Ascending aorta (tissue), 2 donors: ENCODE results near the gene RALGAPA1. TPM values are rescaled to one million over a fixed set of nuclear protein-coding genes. Genes with fewer than 3 reads are reported as not detected.

ENCODE experiments used
- DNase-seq, 2 donors: peaks; one replicate each; pipeline ENCODE4 v3.0.0-alpha.2; 2019; ENCODE audit warnings: low spot score in 2 of 2
- H3K27ac ChIP-seq, 2 donors: fragments of 200-600 bp; sonication (generic); one replicate each; pipeline ENCODE4 v1.5.1; 2016 to 2017; ENCODE audit warnings: mild to moderate bottlenecking in 1 of 2
- H3K27me3 ChIP-seq: fragments of 200-600 bp; sonication (generic); one replicate; pipeline ENCODE4 v1.5.1; 2017
- H3K36me3 ChIP-seq, 2 donors: fragments of 200-600 bp; sonication (generic); one replicate each; pipeline ENCODE4 v1.5.1; 2016
- H3K4me1 ChIP-seq, 2 donors: fragments of 200-600 bp; sonication (generic); one replicate each; pipeline ENCODE4 v1.5.1; 2016 to 2017; ENCODE audit warnings: mild to moderate bottlenecking in 1 of 2
- H3K4me3 ChIP-seq, 2 donors: fragments of 200-600 bp; sonication (generic); one replicate each; pipeline ENCODE4 v1.5.1; 2016 to 2017; ENCODE audit warnings: mild to moderate bottlenecking in 1 of 2
- H3K9me3 ChIP-seq, 2 donors: fragments of 200-600 bp; sonication (generic); one replicate each; pipeline ENCODE4 v1.5.1; 2016
- intact Hi-C: fragments of 100-400 bp; cut with DNase I; formaldehyde crosslinking; loops from one replicate; pipeline ENCODE4 v1.15.1; 2023
- total RNA-seq: library from RNA; depleted of rRNA; stranded (reverse); fragments of >200 nt; gene quantifications from one replicate; pipeline ENCODE4 v1.1.0, GENCODE V29; 2016
- TF ChIP-seq, protein P1 (sequence below), 3 experiments: fragments of 200-600 bp in 2 of 3; fragments of 450-650 bp in 1 of 3; sonication (generic) in 2 of 3; IDR thresholded peaks; one replicate each; pipeline ENCODE4 v1.5.1; 2016 to 2019; ENCODE audit warnings: antibody characterized with exemption in 3 of 3, mild to moderate bottlenecking in 1 of 3, moderate library complexity in 1 of 3

Gene RALGAPA1
- total RNA-seq, 1 donor from 2014 or later: 101 TPM

DNA sequence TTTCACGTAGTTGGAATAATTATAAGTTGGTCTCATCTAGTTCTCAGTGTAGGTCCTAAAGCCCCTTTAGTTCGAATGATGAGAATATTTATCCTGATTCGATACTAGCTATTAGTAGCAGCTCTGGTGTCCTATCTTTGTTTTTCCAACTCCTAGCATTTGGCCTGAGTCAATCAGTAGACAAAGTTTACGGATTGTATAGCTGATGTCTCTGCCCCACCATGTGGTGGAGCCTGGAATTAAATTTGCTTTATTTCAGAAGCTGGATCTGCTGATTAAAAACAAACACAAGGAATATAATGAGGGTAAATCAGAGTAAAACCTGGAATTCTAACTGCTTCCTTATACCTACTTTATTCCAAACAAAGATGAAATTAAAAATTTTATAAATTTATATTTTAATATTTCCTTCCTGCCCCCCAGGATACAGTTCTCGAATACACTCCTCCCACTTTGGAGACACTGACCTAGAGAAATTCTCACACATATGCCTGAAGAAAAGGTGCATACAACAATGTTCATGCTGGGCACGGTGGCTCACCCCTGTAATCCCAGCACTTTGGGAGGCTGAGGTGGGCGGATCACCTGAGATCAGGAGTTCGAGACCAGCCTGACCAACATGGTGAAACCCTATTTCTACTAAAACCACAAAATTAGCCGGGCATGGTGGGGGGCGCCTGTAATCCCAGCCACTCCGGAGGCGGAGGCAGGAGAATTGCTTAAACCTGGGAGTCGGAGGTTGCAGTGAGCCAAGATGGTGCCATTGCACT is 9.4 kb upstream of the RALGAPA1 start:
- H3K27me3 ChIP-seq: no peaks in the 10 kb centered on the region
- no peaks in the 10 kb centered on the region for H3K4me1 ChIP-seq
- H3K36me3 ChIP-seq: no peaks in the 10 kb centered on the region
- intact Hi-C loops: no loop called here
- no peaks in the 10 kb centered on the region for H3K9me3 ChIP-seq
- H3K4me3 ChIP-seq: no peak overlapping the region
- TF ChIP-seq, protein P1, sequence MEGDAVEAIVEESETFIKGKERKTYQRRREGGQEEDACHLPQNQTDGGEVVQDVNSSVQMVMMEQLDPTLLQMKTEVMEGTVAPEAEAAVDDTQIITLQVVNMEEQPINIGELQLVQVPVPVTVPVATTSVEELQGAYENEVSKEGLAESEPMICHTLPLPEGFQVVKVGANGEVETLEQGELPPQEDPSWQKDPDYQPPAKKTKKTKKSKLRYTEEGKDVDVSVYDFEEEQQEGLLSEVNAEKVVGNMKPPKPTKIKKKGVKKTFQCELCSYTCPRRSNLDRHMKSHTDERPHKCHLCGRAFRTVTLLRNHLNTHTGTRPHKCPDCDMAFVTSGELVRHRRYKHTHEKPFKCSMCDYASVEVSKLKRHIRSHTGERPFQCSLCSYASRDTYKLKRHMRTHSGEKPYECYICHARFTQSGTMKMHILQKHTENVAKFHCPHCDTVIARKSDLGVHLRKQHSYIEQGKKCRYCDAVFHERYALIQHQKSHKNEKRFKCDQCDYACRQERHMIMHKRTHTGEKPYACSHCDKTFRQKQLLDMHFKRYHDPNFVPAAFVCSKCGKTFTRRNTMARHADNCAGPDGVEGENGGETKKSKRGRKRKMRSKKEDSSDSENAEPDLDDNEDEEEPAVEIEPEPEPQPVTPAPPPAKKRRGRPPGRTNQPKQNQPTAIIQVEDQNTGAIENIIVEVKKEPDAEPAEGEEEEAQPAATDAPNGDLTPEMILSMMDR (IDR thresholded peaks at IDR 0.05): peak; percentile 18 to 55 (median 39)
- DNase-seq: no peak
- H3K27ac ChIP-seq: no peak overlapping the region

DNA sequence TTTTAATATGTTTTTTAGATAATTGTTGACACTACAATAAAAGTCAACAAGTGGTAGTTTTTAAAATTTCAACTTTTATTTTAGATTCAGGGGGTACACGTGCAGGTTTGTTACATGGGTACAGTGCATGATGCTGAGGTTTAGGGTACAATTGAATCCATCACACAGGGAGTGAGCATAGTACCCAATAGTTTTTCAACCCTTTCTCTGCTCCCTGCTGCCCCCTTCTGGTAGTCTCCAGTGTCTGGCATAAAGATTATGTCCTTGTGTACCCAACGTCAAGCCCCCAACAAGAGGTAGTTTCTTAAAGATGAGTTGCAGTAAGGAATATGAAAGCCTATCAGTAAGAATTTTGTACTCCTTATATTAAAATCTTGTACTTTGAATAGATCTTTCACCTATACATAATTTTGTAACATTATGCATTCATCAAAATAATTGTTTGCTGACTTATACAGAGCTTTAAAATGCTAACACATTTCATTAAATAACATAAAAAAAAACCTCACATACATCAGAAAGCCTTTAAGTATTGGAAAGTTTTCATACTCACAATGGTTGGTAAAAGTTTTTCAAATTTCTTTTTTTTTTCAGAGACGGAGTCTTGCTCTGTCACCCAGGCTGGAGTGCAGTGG is 5.4 kb upstream of the RALGAPA1 start:
- no peaks in the 10 kb centered on the region for H3K36me3 ChIP-seq
- H3K27ac ChIP-seq: no peak overlapping the region
- intact Hi-C loops: no loop called here
- H3K27me3 ChIP-seq: no peaks in the 10 kb centered on the region
- no peaks in the 10 kb centered on the region for H3K4me1 ChIP-seq
- H3K4me3 ChIP-seq: no peak overlapping the region
- TF ChIP-seq, protein P1 (IDR thresholded peaks at IDR 0.05): peak in 2 of 3 experiments; percentile 58 to 60
- no peaks in the 10 kb centered on the region for H3K9me3 ChIP-seq
- DNase-seq: no peak

DNA sequence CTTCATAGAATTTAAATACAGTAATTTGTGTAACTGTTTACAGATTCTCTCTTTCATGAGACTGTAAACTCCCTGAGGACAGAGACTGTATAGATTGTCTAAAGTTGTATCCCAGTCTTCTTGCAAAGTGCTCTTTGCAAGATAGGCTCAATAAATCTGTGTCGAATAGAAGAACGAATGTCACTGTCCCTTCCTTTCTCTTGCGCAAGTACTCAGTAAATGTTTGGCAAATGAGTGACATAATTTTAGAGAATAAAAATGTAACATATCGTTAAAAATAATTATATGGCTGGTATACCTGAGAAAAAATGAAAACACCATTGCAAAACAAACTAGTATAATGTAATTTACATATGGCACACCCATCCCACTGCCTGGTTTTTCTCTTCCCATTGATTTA is 1.9 kb upstream of the RALGAPA1 start:
- Histone ChIP-seq H3K36me3 (no peaks in the 10 kb centered on the region), H3K27ac (no peak overlapping the region), H3K4me3 (no peak overlapping the region), H3K9me3 (no peaks in the 10 kb centered on the region), H3K27me3 (no peaks in the 10 kb centered on the region), H3K4me1 (peaks cover 0 to 7% of the 10 kb centered on the region in 2 donors)
- TF ChIP-seq, protein P1 (IDR thresholded peaks at IDR 0.05): no peak
- no peak for DNase-seq
- intact Hi-C loops: no loop called here

DNA sequence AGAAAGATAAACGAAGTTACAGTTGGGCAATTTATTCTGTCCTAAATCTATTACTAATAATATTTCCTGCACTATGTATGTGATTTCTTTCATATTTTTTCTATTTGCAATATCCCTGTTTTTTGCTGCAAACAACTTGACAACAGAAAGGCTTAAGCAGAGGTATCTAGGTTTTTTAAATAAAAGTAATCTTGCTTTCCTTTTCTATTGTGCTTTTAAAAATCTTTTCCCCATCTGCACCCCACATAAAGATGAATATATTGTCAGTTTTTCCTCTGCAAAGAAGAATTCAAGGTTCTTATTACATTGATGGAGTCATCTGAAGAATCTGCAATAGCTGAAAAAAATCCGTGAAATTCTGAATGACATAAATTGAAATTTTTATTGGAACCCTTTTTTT is 502 bp upstream of the RALGAPA1 start:
- Histone ChIP-seq H3K27me3 (no peaks in the 10 kb centered on the region), H3K4me1 (peaks cover 0 to 9% of the 10 kb centered on the region in 2 donors), H3K4me3 (peak overlapping the region; percentile 60 to 93), H3K27ac (peak overlapping the region; percentile 87 to 97), H3K9me3 (no peaks in the 10 kb centered on the region), H3K36me3 (no peaks in the 10 kb centered on the region)
- TF ChIP-seq, protein P1 (IDR thresholded peaks at IDR 0.05): no peak
- intact Hi-C loops: loop anchor here (1.0 to 5.0 kb wide), 3 partner anchors 17 to 1388 kb away; partner anchors contain the start of genes BRMS1L, MIPOL1 and SRP54
- DNase-seq: no peak

DNA sequence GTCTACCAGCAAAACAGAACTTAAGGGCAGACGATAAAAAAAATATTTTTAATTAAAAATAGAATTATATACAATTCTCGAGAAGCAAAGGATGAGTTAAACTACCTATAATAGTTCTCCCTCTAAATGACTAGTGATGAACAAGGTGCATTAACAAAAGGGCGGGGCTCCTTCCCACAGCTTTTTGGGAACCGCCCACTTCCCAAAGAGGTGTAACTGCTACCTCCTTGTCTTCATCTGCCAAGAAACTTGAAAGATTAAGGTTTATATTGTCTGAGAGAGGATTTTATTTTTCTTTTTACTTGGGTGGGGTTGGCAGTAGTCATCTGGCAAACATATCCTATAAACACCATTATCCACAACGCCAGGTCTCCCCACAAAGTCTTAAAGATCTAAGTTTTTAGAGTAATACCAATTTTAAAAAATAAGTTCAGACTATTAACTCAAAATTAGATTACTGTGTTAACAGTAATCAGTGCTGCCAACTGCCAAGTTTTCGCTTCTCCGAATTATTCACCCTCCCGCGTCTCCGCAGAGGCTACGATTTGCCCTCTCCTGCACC is 938 bp downstream of the RALGAPA1 start:
- no peaks in the 10 kb centered on the region for H3K27me3 ChIP-seq
- H3K9me3 ChIP-seq: no peaks in the 10 kb centered on the region
- peak overlapping the region; percentile 60 to 93 for H3K4me3 ChIP-seq
- H3K36me3 ChIP-seq: peaks cover 0 to 3% of the 10 kb centered on the region in 2 donors
- H3K27ac ChIP-seq: peak overlapping the region; percentile 87 to 97
- peaks cover 0 to 16% of the 10 kb centered on the region in 2 donors for H3K4me1 ChIP-seq
- intact Hi-C loops: loop anchor here (5.0 kb wide), 2 partner anchors 826 to 1389 kb away; partner anchors contain the start of genes MIPOL1 and SRP54
- TF ChIP-seq, protein P1 (IDR thresholded peaks at IDR 0.05): no peak
- no peak for DNase-seq
